Muscle layer of duodenum (tissue), 2 donors: ENCODE data around the gene SKIC8.
"Not testable (repeated sequence)": the region's sequence is repeated elsewhere in the genome, so short reads cannot be mapped to it uniquely, and the experiment has no call there.

Experiments
- H3K27ac ChIP-seq: one replicate; pipeline ENCODE4 v1.7.0; 2013; ENCODE audit warnings: mild to moderate bottlenecking, low read length
- H3K27me3 ChIP-seq: one replicate; pipeline ENCODE4 v1.7.0; 2013; ENCODE audit warnings: low read depth, mild to moderate bottlenecking, control low read depth, low read length
- H3K36me3 ChIP-seq, 2 donors: one replicate each; pipeline ENCODE4 v1.7.0; 2013; ENCODE audit warnings: low read length in 2 of 2, control low read depth in 1 of 2, mild to moderate bottlenecking in 1 of 2; ENCODE audit not compliant: insufficient read depth in 2 of 2, control insufficient read depth in 1 of 2
- H3K4me1 ChIP-seq, 2 donors: one replicate each; pipeline ENCODE4 v1.7.0; 2013; ENCODE audit warnings: low read length in 2 of 2, mild to moderate bottlenecking in 2 of 2, control low read depth in 1 of 2, moderate library complexity in 1 of 2; ENCODE audit not compliant: insufficient read depth in 2 of 2, control insufficient read depth in 1 of 2
- H3K4me3 ChIP-seq, 2 donors: one replicate each; pipeline ENCODE4 v1.7.0; 2013; ENCODE audit warnings: low read length in 2 of 2, low read depth in 1 of 2, mild to moderate bottlenecking in 1 of 2
- H3K9me3 ChIP-seq, 2 donors: one replicate each; pipeline ENCODE4 v1.7.0; 2013; ENCODE audit warnings: low read length in 2 of 2, control low read depth in 1 of 2, mild to moderate bottlenecking in 1 of 2; ENCODE audit not compliant: control insufficient read depth in 1 of 2
- donor health status: healthy.

SKIC8 gene

GRCh38 chr15:78247911-78248310, 51.5 kb downstream of the SKIC8 start:
- Histone ChIP-seq H3K9me3 (no peaks in the 10 kb centered on the region), H3K27ac (no peak overlapping the region), H3K4me1 (peaks cover 4 to 11% of the 10 kb centered on the region in 2 donors), H3K36me3 (no peaks in the 10 kb centered on the region), H3K4me3 (no peak overlapping the region), H3K27me3 (no peaks in the 10 kb centered on the region)

- H3K36me3 ChIP-seq, H3K4me3 ChIP-seq, H3K27me3 ChIP-seq, H3K27ac ChIP-seq, H3K9me3 ChIP-seq: not testable (repeated sequence)
- peaks cover 4 to 11% of the 10 kb centered on the region in 2 donors for H3K4me1 ChIP-seq
Measured at GRCh38 chr15:78245976-78246620, 53.3 kb downstream of the SKIC8 start.

GRCh38 chr15:78245392-78245791, 54.0 kb downstream of the SKIC8 start:
- not testable (repeated sequence) for H3K27ac ChIP-seq, H3K9me3 ChIP-seq, H3K36me3 ChIP-seq, H3K4me3 ChIP-seq, H3K27me3 ChIP-seq
- H3K4me1 ChIP-seq: peaks cover 4 to 11% of the 10 kb centered on the region in 2 donors

- H3K9me3 ChIP-seq: no peaks in the 10 kb centered on the region
- no peak overlapping the region for H3K4me3 ChIP-seq
- no peak overlapping the region for H3K27ac ChIP-seq
- no peaks in the 10 kb centered on the region for H3K36me3 ChIP-seq
- H3K27me3 ChIP-seq: no peaks in the 10 kb centered on the region
- H3K4me1 ChIP-seq: peaks cover 4 to 11% of the 10 kb centered on the region in 2 donors
Measured at GRCh38 chr15:78244893-78245292, 54.5 kb downstream of the SKIC8 start.

GRCh38 chr15:78244101-78244500, 55.3 kb downstream of the SKIC8 start:
- Histone ChIP-seq H3K27ac (no peak overlapping the region), H3K9me3 (no peaks in the 10 kb centered on the region), H3K4me1 (peaks cover 4 to 11% of the 10 kb centered on the region in 2 donors), H3K36me3 (no peaks in the 10 kb centered on the region), H3K4me3 (no peak overlapping the region), H3K27me3 (no peaks in the 10 kb centered on the region)

- no peak overlapping the region for H3K4me3 ChIP-seq
- no peaks in the 10 kb centered on the region for H3K9me3 ChIP-seq
- peaks cover 4 to 11% of the 10 kb centered on the region in 2 donors for H3K4me1 ChIP-seq
- H3K36me3 ChIP-seq: no peaks in the 10 kb centered on the region
- no peaks in the 10 kb centered on the region for H3K27me3 ChIP-seq
- no peak overlapping the region for H3K27ac ChIP-seq
Measured at GRCh38 chr15:78243491-78243941, 55.9 kb downstream of the SKIC8 start.

- H3K9me3 ChIP-seq: no peaks in the 10 kb centered on the region
- H3K4me1 ChIP-seq: peaks cover 4 to 11% of the 10 kb centered on the region in 2 donors
- H3K4me3 ChIP-seq: no peak overlapping the region
- H3K36me3 ChIP-seq: no peaks in the 10 kb centered on the region
- H3K27ac ChIP-seq: no peak overlapping the region
- no peaks in the 10 kb centered on the region for H3K27me3 ChIP-seq
Measured at GRCh38 chr15:78243058-78243457, 56.4 kb downstream of the SKIC8 start.

GRCh38 chr15:78242128-78242527, 57.3 kb downstream of the SKIC8 start:
- H3K27ac ChIP-seq: no peak overlapping the region
- no peaks in the 10 kb centered on the region for H3K36me3 ChIP-seq
- peaks cover 4 to 11% of the 10 kb centered on the region in 2 donors for H3K4me1 ChIP-seq
- no peaks in the 10 kb centered on the region for H3K27me3 ChIP-seq
- no peak overlapping the region for H3K4me3 ChIP-seq
- H3K9me3 ChIP-seq: no peaks in the 10 kb centered on the region

GRCh38 chr15:78241017-78241416, 58.4 kb downstream of the SKIC8 start:
- no peaks in the 10 kb centered on the region for H3K27me3 ChIP-seq
- H3K27ac ChIP-seq: no peak overlapping the region
- peaks cover 4 to 11% of the 10 kb centered on the region in 2 donors for H3K4me1 ChIP-seq
- no peak overlapping the region for H3K4me3 ChIP-seq
- H3K9me3 ChIP-seq: no peaks in the 10 kb centered on the region
- H3K36me3 ChIP-seq: no peaks in the 10 kb centered on the region

GRCh38 chr15:78239811-78240210, 59.6 kb downstream of the SKIC8 start:
- Histone ChIP-seq H3K9me3 (no peaks in the 10 kb centered on the region), H3K4me3 (no peak overlapping the region), H3K4me1 (peaks cover 4 to 11% of the 10 kb centered on the region in 2 donors), H3K36me3 (no peaks in the 10 kb centered on the region), H3K27me3 (no peaks in the 10 kb centered on the region), H3K27ac (no peak overlapping the region)

GRCh38 chr15:78237146-78237545, 62.3 kb downstream of the SKIC8 start:
- no peaks in the 10 kb centered on the region for H3K4me1 ChIP-seq
- H3K27me3 ChIP-seq: no peaks in the 10 kb centered on the region
- H3K4me3 ChIP-seq: no peak overlapping the region
- H3K9me3 ChIP-seq: no peaks in the 10 kb centered on the region
- H3K27ac ChIP-seq: no peak overlapping the region
- H3K36me3 ChIP-seq: no peaks in the 10 kb centered on the region

- H3K27me3 ChIP-seq: no peaks in the 10 kb centered on the region
- no peak overlapping the region for H3K4me3 ChIP-seq
- no peaks in the 10 kb centered on the region for H3K36me3 ChIP-seq
- H3K9me3 ChIP-seq: no peaks in the 10 kb centered on the region
- no peak overlapping the region for H3K27ac ChIP-seq
- H3K4me1 ChIP-seq: no peaks in the 10 kb centered on the region
Measured at GRCh38 chr15:78236491-78236890, 62.9 kb downstream of the SKIC8 start.
